ENCODE data around the gene MSANTD2. TPM values are rescaled to one million over a fixed set of nuclear protein-coding genes. Genes with fewer than 3 reads are reported as not detected.

Gene MSANTD2
- polyA plus RNA-seq: 1 to 10 TPM; 3.8 to 9.3 TPM

DNA sequence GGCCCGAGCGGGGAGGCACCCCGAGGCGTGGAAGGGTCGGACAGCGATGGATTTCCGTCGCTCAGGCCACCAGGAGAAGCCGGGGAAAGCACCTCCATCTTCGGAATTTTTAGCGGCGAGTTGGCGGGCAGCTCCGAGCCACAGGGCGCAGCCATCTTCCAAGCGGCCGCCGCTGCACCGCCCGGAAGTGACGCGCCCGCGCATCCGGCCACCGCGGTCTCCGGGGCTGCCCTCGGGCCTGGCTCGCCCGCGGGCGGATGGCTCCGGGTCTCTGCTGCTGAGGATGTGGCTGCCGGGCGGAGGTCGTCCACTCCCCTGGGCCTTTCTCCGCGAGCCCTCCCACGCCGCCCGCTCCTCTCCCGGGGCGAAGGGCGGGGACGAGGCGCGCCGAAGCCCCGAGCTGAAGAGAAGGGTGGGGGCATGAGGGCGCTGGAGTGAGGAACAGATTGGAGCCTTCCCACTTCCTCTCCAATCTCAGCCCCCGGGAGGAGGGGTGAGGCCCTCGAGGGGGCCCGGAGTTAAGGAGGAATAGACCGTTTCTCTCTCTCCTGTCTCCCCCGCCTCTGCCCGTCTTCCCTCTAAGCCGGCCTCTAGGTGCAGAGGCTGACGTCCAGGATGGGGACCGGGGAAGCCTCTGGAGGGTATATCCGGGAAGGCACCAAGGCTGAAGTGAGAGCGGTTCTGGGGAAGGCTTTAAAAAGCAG lies at the start of gene MSANTD2:
TSS of gene MSANTD2 (minus strand) at position 181 of the 704 bp plus-strand sequence. CDS start at position 155, 26 bp downstream.
- no peaks in the 10 kb centered on the region for H3K4me1 ChIP-seq (ENCODE audit: control insufficient read depth in 2 of 2, insufficient read depth in 2 of 2, low read length in 1 of 2)
- 0 to 1% methylated on average over 49 to 62 of the region's 62 CpGs for WGBS, 2 donors

DNA sequence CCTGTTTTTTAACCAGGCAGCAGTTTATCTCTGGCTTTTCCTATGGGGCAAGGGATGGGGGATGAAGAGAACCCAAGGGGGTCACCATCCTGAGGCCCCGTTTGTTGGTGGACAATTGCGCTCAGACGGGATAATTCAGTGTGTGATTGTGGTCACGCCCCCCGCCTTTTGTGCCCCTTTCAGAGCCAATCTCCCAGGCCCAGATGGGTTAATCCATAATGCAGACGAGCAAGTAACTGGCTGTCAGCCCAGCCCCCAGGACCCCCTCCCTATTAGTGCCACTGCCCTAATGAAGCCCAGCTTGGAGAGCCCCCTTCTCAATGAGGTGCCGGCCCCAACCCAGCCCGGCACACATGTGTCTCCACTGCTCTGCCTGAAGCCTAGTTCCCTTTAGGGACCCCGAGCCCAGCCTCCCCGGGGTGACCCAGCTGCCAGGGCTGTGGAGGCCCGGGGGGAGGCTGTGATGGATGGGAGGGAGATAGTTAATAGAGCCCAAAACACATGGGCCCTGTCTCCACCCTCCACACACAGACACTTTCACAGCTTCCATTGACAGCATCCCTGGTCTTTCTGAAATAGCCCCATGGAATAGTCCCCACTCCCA lies 46.0 kb upstream of the MSANTD2 start:
- Histone ChIP-seq H3K4me1 (ENCODE audit: control insufficient read depth in 2 of 2, insufficient read depth in 2 of 2, low read length in 1 of 2) (peaks cover 0 to 2% of the 10 kb centered on the region in 2 donors), H3K27me3 (ENCODE audit: control insufficient read depth in 1 of 2, insufficient read depth in 2 of 2, low read length in 2 of 2) (peaks cover 0 to 22% of the 10 kb centered on the region in 2 donors), H3K9me3 (ENCODE audit: control insufficient read depth in 2 of 2, insufficient read depth in 1 of 2, low read depth in 1 of 2, low read length in 1 of 2) (peaks cover 0 to 2% of the 10 kb centered on the region in 2 donors), H3K4me3 (ENCODE audit: low read depth in 1 of 2, low read length in 2 of 2) (no peak overlapping the region), H3K27ac (ENCODE audit: low read depth in 2 of 2, low read length in 1 of 2) (no peak overlapping the region), H3K36me3 (ENCODE audit: control insufficient read depth in 2 of 2, insufficient read depth in 2 of 2, low read length in 1 of 2) (no peaks in the 10 kb centered on the region)
- 18 to 20% methylated on average over 11 of the region's 11 CpGs for WGBS, 2 donors

More for the DNA sequence above, at the start of gene MSANTD2:
- H3K27ac ChIP-seq (ENCODE audit: low read depth in 2 of 2, low read length in 1 of 2): peak within 1 kb of the TSS; percentile 98
- no peaks in the 10 kb centered on the region for H3K36me3 ChIP-seq (ENCODE audit: control insufficient read depth in 2 of 2, insufficient read depth in 2 of 2, low read length in 1 of 2)
- no peaks in the 10 kb centered on the region for H3K27me3 ChIP-seq (ENCODE audit: control insufficient read depth in 1 of 2, insufficient read depth in 2 of 2, low read length in 2 of 2)
- no peaks in the 10 kb centered on the region for H3K9me3 ChIP-seq (ENCODE audit: control insufficient read depth in 2 of 2, insufficient read depth in 1 of 2, low read depth in 1 of 2, low read length in 1 of 2)
- peak within 1 kb of the TSS; percentile 77 to 99 for H3K4me3 ChIP-seq (ENCODE audit: low read depth in 1 of 2, low read length in 2 of 2)

DNA sequence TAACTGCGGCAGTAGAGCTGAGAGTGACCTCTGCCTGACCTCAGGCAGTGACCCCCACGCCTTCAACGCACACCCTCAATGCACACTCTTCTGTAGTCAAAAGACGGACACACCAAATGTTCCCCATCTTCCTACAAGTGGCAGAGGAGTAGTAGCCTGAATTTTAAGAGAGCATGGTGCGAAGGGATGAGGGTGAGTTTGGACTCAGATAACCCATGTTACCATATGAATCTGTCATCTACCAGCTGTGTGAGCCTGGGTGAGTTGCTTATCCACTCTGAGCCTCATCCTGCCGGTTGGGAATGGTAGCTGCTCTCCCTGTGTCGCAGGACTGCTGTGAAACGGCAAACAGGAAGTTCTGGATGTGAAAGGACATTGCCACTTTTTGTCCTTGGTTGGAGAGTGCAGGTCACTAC lies 44.5 kb upstream of the MSANTD2 start:
- WGBS, 2 donors: 17 to 20% methylated on average over 8 of the region's 8 CpGs
- no peak overlapping the region for H3K27ac ChIP-seq (ENCODE audit: low read depth in 2 of 2, low read length in 1 of 2)

DNA sequence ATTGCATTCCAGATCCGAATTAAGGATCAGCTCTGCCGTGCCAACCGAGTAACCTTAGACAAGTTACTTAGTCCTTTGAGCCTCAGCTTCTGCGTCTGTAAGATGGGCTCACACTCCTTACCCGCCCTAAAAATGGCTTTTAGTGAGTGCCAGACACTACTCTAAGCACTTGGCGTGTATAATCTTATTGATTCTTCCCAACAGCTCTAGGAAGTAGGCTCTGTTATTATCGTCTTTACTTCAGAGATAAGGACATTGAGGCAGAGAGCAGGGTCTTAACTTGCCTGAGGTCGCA lies 43.4 kb upstream of the MSANTD2 start:
- H3K36me3 ChIP-seq (ENCODE audit: control insufficient read depth in 2 of 2, insufficient read depth in 2 of 2, low read length in 1 of 2): no peaks in the 10 kb centered on the region
- 11 to 13% methylated on average over 8 of the region's 8 CpGs for WGBS, 2 donors
- H3K4me3 ChIP-seq (ENCODE audit: low read depth in 1 of 2, low read length in 2 of 2): no peak overlapping the region
- H3K27ac ChIP-seq (ENCODE audit: low read depth in 2 of 2, low read length in 1 of 2): no peak overlapping the region
- peaks cover 0 to 36% of the 10 kb centered on the region in 2 donors for H3K27me3 ChIP-seq (ENCODE audit: control insufficient read depth in 1 of 2, insufficient read depth in 2 of 2, low read length in 2 of 2)
- H3K4me1 ChIP-seq (ENCODE audit: control insufficient read depth in 2 of 2, insufficient read depth in 2 of 2, low read length in 1 of 2): peaks cover 12 to 15% of the 10 kb centered on the region in 2 donors
- H3K9me3 ChIP-seq (ENCODE audit: control insufficient read depth in 2 of 2, insufficient read depth in 1 of 2, low read depth in 1 of 2, low read length in 1 of 2): peaks cover 0 to 2% of the 10 kb centered on the region in 2 donors

More for the DNA sequence above, 44.5 kb upstream of the MSANTD2 start:
- H3K27me3 ChIP-seq (ENCODE audit: control insufficient read depth in 1 of 2, insufficient read depth in 2 of 2, low read length in 2 of 2): peaks cover 0 to 27% of the 10 kb centered on the region in 2 donors
- peaks cover 3 to 6% of the 10 kb centered on the region in 2 donors for H3K4me1 ChIP-seq (ENCODE audit: control insufficient read depth in 2 of 2, insufficient read depth in 2 of 2, low read length in 1 of 2)
- no peak overlapping the region for H3K4me3 ChIP-seq (ENCODE audit: low read depth in 1 of 2, low read length in 2 of 2)
- H3K9me3 ChIP-seq (ENCODE audit: control insufficient read depth in 2 of 2, insufficient read depth in 1 of 2, low read depth in 1 of 2, low read length in 1 of 2): peaks cover 0 to 2% of the 10 kb centered on the region in 2 donors
- H3K36me3 ChIP-seq (ENCODE audit: control insufficient read depth in 2 of 2, insufficient read depth in 2 of 2, low read length in 1 of 2): no peaks in the 10 kb centered on the region

DNA sequence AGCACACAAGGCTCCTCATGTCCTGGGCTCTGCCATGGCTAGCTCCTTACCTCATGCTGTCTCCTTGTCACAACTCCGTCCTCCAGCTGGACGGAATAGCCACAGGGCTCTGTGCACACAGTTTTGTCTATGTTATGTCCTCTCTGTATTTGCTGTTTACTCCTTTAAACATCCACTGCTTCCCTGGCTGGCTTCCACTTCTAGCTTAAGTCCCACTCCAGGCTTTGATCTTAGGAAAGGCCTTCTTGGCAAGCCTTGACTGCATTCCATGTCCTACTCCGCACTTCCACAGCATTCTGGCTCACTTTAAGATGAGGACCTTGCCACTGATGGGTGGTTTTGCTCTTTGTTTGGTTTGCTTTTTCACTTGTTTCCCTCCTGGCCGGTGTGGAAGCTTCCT lies 42.1 kb upstream of the MSANTD2 start:
- Histone ChIP-seq H3K9me3 (ENCODE audit: control insufficient read depth in 2 of 2, insufficient read depth in 1 of 2, low read depth in 1 of 2, low read length in 1 of 2) (peaks cover 0 to 2% of the 10 kb centered on the region in 2 donors), H3K4me3 (ENCODE audit: low read depth in 1 of 2, low read length in 2 of 2) (no peak overlapping the region), H3K27ac (ENCODE audit: low read depth in 2 of 2, low read length in 1 of 2) (no peak overlapping the region), H3K4me1 (ENCODE audit: control insufficient read depth in 2 of 2, insufficient read depth in 2 of 2, low read length in 1 of 2) (peaks cover 12 to 15% of the 10 kb centered on the region in 2 donors), H3K36me3 (ENCODE audit: control insufficient read depth in 2 of 2, insufficient read depth in 2 of 2, low read length in 1 of 2) (no peaks in the 10 kb centered on the region), H3K27me3 (ENCODE audit: control insufficient read depth in 1 of 2, insufficient read depth in 2 of 2, low read length in 2 of 2) (peaks cover 0 to 31% of the 10 kb centered on the region in 2 donors)
- WGBS, 2 donors: 27 to 37% methylated on average over 4 of the region's 4 CpGs

DNA sequence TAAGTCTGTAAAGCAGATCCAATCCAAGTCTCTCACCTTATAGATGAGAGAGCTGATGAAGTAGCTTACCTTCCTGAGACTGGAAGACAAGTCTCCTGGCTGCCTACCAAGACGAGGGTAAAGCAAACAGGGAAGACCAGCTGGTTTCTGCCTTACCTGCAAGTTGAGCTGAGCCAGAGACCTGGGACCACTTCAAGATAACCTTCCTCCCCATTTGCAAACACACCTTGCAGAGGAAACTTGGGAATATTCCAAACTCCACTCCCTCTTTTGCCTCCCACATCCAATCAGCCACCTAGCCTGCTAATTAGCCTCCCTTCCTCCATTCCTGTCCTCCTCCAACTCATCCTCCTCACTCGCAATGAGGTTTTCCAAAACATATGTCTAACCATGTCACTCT lies 41.6 kb upstream of the MSANTD2 start:
- Histone ChIP-seq H3K4me1 (ENCODE audit: control insufficient read depth in 2 of 2, insufficient read depth in 2 of 2, low read length in 1 of 2) (peaks cover 12 to 15% of the 10 kb centered on the region in 2 donors), H3K27me3 (ENCODE audit: control insufficient read depth in 1 of 2, insufficient read depth in 2 of 2, low read length in 2 of 2) (peaks cover 0 to 31% of the 10 kb centered on the region in 2 donors)
- 42 to 51% methylated on average over 2 of the region's 2 CpGs for WGBS, 2 donors

DNA sequence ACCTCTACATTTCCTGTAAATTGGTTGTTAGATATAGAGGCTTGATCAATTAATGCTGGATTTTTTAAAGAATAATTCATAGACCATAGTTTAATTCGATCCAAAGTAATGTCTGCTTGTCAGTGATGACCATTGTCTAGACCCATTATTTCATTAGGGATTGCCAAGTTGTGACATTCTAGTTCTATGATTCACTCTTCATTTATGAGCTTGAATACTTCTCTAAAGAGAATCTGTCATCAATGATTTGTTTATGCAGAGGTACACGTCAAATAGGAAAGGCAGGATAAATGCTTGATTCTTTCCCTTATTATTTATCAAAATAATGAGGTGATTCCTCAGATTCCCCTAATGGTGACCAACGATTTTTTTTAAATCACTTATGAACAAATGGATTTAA lies 41.0 kb upstream of the MSANTD2 start:
- H3K27ac ChIP-seq (ENCODE audit: low read depth in 2 of 2, low read length in 1 of 2): no peak overlapping the region
- 29 to 39% methylated on average over 3 of the region's 3 CpGs for WGBS, 2 donors
- no peak overlapping the region for H3K4me3 ChIP-seq (ENCODE audit: low read depth in 1 of 2, low read length in 2 of 2)
- peaks cover 12 to 15% of the 10 kb centered on the region in 2 donors for H3K4me1 ChIP-seq (ENCODE audit: control insufficient read depth in 2 of 2, insufficient read depth in 2 of 2, low read length in 1 of 2)
- H3K36me3 ChIP-seq (ENCODE audit: control insufficient read depth in 2 of 2, insufficient read depth in 2 of 2, low read length in 1 of 2): no peaks in the 10 kb centered on the region
- H3K27me3 ChIP-seq (ENCODE audit: control insufficient read depth in 1 of 2, insufficient read depth in 2 of 2, low read length in 2 of 2): peaks cover 0 to 26% of the 10 kb centered on the region in 2 donors
- peaks cover 0 to 2% of the 10 kb centered on the region in 2 donors for H3K9me3 ChIP-seq (ENCODE audit: control insufficient read depth in 2 of 2, insufficient read depth in 1 of 2, low read depth in 1 of 2, low read length in 1 of 2)

More for the DNA sequence above, 41.6 kb upstream of the MSANTD2 start:
- H3K9me3 ChIP-seq (ENCODE audit: control insufficient read depth in 2 of 2, insufficient read depth in 1 of 2, low read depth in 1 of 2, low read length in 1 of 2): peaks cover 0 to 2% of the 10 kb centered on the region in 2 donors
- no peaks in the 10 kb centered on the region for H3K36me3 ChIP-seq (ENCODE audit: control insufficient read depth in 2 of 2, insufficient read depth in 2 of 2, low read length in 1 of 2)
- H3K4me3 ChIP-seq (ENCODE audit: low read depth in 1 of 2, low read length in 2 of 2): no peak overlapping the region
- H3K27ac ChIP-seq (ENCODE audit: low read depth in 2 of 2, low read length in 1 of 2): no peak overlapping the region

DNA sequence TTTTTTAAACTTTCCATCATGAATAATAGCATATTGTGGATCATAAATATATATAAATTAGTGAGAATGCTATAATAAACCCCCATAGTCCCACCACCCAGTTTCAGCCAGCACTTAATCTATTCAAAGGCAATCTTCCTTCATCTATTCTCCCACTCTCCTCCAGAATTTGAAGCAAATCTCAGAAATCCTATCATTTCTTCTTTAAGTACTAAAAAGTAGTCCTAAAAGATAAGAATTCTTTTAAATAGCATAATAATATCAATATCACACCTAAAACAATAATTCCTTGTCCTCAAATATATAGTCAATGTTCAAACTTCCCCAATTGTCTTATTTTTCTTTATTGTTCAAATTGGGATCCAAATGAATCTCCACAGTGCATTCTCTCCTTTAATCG lies 40.5 kb upstream of the MSANTD2 start:
- 40 to 63% methylated on average over 1 of the region's 1 CpG for WGBS, 2 donors
- H3K36me3 ChIP-seq (ENCODE audit: control insufficient read depth in 2 of 2, insufficient read depth in 2 of 2, low read length in 1 of 2): no peaks in the 10 kb centered on the region
- H3K4me1 ChIP-seq (ENCODE audit: control insufficient read depth in 2 of 2, insufficient read depth in 2 of 2, low read length in 1 of 2): peaks cover 12 to 15% of the 10 kb centered on the region in 2 donors
- H3K4me3 ChIP-seq (ENCODE audit: low read depth in 1 of 2, low read length in 2 of 2): no peak overlapping the region
- peaks cover 0 to 2% of the 10 kb centered on the region in 2 donors for H3K9me3 ChIP-seq (ENCODE audit: control insufficient read depth in 2 of 2, insufficient read depth in 1 of 2, low read depth in 1 of 2, low read length in 1 of 2)
- H3K27me3 ChIP-seq (ENCODE audit: control insufficient read depth in 1 of 2, insufficient read depth in 2 of 2, low read length in 2 of 2): peaks cover 0 to 25% of the 10 kb centered on the region in 2 donors
- H3K27ac ChIP-seq (ENCODE audit: low read depth in 2 of 2, low read length in 1 of 2): no peak overlapping the region

DNA sequence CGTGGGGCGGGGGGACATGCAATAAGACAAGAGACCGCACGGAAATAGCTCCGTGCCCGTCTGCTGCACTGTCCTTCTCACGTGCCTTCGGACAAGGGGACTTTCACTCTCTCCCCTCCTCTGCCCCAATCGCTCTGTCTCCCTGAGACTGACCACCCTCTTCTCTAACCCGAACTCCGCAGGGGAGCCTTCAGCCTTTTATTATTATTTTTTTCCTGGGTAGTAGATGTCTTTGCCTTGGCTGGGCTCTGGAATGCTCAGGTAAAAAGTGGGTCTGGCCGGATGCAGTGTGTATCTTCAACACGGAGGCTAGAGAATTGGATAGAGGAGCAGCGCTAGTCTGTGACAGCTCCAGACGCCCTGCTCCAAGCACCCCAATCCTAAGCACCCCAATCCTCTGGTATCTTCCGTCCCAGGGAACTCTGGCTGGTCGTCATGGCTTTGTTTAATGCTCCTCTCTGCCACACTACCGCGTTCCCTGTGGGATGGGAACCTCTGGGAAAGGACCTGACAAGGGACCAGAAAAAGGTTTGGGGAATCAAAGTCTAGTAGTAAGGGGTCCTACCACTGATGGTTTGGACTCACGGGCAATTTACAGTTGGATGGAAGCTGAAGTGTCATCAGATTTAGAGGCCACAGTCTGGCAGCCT lies 39.9 kb upstream of the MSANTD2 start:
- Histone ChIP-seq H3K27me3 (ENCODE audit: control insufficient read depth in 1 of 2, insufficient read depth in 2 of 2, low read length in 2 of 2) (peaks cover 0 to 25% of the 10 kb centered on the region in 2 donors), H3K36me3 (ENCODE audit: control insufficient read depth in 2 of 2, insufficient read depth in 2 of 2, low read length in 1 of 2) (no peaks in the 10 kb centered on the region), H3K27ac (ENCODE audit: low read depth in 2 of 2, low read length in 1 of 2) (no peak overlapping the region), H3K4me1 (ENCODE audit: control insufficient read depth in 2 of 2, insufficient read depth in 2 of 2, low read length in 1 of 2) (peaks cover 12 to 15% of the 10 kb centered on the region in 2 donors), H3K9me3 (ENCODE audit: control insufficient read depth in 2 of 2, insufficient read depth in 1 of 2, low read depth in 1 of 2, low read length in 1 of 2) (peaks cover 0 to 2% of the 10 kb centered on the region in 2 donors), H3K4me3 (ENCODE audit: low read depth in 1 of 2, low read length in 2 of 2) (peak overlapping the region in 1 of 2 donors; percentile 31)
- WGBS, 2 donors: 15 to 24% methylated on average over 20 of the region's 20 CpGs

Data from esophagus (tissue), 2 donors.